ENCODE results near the gene UNC93B1.
A peak's percentile ranks its signal among the peaks of the same experiment; 100 is the strongest.

Gene UNC93B1

GRCh38 chr11:68038718-68039525 is 35.0 kb upstream of the UNC93B1 start, which contains the start of gene TCIRG1:
Gene TCIRG1 (plus strand): TSS chr11:68039025. CDS start chr11:68041272, 2,247 bp downstream.
- no peak for TF ChIP-seq CTCF (IDR thresholded peaks at IDR 0.05; ENCODE audit: low read depth, low read length, missing control alignments)
- peak within 1 kb of the TSS; percentile 90 for H3K4me3 ChIP-seq (ENCODE audit: low read depth, low read length)
- no peak for DNase-seq (ENCODE audit: low read depth)

GRCh38 chr11:68038226-68038717 is 34.4 kb upstream of the UNC93B1 start:
- no peak for DNase-seq (ENCODE audit: low read depth)

GRCh38 chr11:68037411-68038225 is 33.7 kb upstream of the UNC93B1 start:
- no peak for TF ChIP-seq CTCF (IDR thresholded peaks at IDR 0.05; ENCODE audit: low read depth, low read length, missing control alignments)
- no peak overlapping the region for H3K4me3 ChIP-seq (ENCODE audit: low read depth, low read length)
- DNase-seq (ENCODE audit: low read depth): no peak

More at GRCh38 chr11:68038226-68038717, 34.4 kb upstream of the UNC93B1 start:
- no peak for TF ChIP-seq CTCF (IDR thresholded peaks at IDR 0.05; ENCODE audit: low read depth, low read length, missing control alignments)
- H3K4me3 ChIP-seq (ENCODE audit: low read depth, low read length): peak overlapping the region; percentile 90

GRCh38 chr11:68036717-68037239 is 32.9 kb upstream of the UNC93B1 start:
- no peak overlapping the region for H3K4me3 ChIP-seq (ENCODE audit: low read depth, low read length)
- no peak for DNase-seq (ENCODE audit: low read depth)
- no peak for TF ChIP-seq CTCF (IDR thresholded peaks at IDR 0.05; ENCODE audit: low read depth, low read length, missing control alignments)

- no peak overlapping the region for H3K4me3 ChIP-seq (ENCODE audit: low read depth, low read length)
- TF ChIP-seq CTCF (IDR thresholded peaks at IDR 0.05; ENCODE audit: low read depth, low read length, missing control alignments): no peak
- DNase-seq (ENCODE audit: low read depth): no peak
Observed at GRCh38 chr11:68036141-68036716, 32.3 kb upstream of the UNC93B1 start.

GRCh38 chr11:68035266-68035876 is 31.5 kb upstream of the UNC93B1 start:
- TF ChIP-seq CTCF (IDR thresholded peaks at IDR 0.05; ENCODE audit: low read depth, low read length, missing control alignments): no peak
- H3K4me3 ChIP-seq (ENCODE audit: low read depth, low read length): no peak overlapping the region
- DNase-seq (ENCODE audit: low read depth): no peak

All from GM12864 (cell line).